Activated T-helper 1 cell treated with anti-CD3 and anti-CD28 coated beads, Interleukin-2, amount 50 U/mL, for 16 hours (primary cell): ENCODE results near the gene LTC4S.
"Not testable (repeated sequence)": the region's sequence is repeated elsewhere in the genome, so short reads cannot be mapped to it uniquely, and the experiment has no call there.

ENCODE experiments used
- DNase-seq, 2 donors: peaks; one replicate each; pipeline ENCODE4 v3.0.0-alpha.2; 2020; ENCODE audit warnings: low read depth in 1 of 2, low spot score in 1 of 2

The LTC4S gene

DNA sequence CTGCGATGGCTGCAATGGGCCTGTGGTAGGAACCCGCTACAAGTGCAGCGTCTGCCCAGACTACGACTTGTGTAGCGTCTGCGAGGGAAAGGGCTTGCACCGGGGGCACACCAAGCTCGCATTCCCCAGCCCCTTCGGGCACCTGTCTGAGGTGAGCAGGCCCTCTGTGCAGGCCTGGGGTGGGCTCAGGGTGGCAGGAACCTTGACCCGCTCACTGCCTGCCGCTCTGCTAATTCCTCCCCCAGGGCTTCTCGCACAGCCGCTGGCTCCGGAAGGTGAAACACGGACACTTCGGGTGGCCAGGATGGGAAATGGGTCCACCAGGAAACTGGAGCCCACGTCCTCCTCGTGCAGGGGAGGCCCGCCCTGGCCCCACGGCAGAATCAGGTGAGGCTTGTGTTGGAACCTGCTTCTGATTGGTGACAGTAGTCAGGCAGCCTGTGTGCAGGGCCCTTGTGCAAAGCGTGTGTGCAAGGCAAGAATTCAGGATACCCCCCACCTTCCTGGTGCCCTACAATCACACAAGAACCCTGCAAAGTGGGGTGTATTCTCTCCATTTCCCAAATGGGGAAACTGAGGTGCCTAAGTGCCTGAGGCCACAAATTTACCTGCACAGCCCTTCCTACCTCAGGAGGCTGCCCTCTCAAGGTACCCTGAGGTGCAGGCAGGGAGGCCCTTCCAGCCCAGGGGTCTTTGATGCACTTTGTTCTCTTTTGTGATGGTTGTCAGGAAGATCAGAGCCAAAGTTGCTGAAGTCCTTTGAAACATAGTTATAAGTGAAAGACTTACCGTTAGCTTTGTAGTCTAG is 30.4 kb downstream of the LTC4S start:
- DNase-seq = no peak

DNA sequence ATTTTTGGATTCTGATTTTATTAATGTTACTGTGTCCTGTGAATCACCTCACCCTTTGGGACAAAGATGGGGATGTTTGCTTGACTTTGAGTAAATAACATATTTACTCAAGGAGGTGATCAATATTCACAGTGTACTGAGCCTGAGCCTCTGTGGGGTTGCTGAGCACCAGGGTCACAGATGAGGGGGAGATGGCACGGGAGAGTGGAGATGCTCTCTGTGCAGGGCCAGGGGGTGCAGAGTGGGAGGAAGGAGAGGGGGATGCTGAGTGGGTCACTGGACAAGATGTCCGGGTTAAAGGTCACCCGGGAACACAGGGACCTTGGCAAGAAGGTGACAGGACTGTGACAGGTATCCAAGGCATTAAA is 30.9 kb downstream of the LTC4S start:
- no peak for DNase-seq

DNA sequence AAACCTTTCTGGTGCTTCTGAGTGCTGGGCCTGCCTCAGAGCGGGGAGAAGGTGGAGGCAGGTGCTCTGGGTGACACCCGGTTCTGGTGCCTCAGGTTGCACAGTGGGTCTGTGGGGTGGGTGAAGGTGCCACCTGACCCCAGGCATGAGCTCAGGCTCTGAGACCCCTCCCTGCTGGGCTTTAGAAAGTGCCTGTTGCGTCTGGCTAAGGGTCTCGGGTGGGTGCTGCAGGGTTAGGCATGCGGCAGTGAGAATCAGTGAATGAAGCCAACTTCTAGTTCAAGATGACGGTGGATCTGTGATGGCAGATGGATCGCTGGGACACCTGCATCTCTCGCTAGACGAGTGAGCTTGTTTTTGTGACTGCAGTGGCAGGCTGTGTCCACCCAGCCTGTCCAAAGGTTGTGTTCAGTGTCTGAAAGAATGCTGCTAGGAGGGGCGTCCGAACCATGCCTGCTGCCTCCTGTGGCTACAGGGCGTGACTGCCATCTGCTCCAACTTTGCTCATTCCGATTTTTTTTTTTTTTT is 31.9 kb downstream of the LTC4S start:
- no peak for DNase-seq

DNA sequence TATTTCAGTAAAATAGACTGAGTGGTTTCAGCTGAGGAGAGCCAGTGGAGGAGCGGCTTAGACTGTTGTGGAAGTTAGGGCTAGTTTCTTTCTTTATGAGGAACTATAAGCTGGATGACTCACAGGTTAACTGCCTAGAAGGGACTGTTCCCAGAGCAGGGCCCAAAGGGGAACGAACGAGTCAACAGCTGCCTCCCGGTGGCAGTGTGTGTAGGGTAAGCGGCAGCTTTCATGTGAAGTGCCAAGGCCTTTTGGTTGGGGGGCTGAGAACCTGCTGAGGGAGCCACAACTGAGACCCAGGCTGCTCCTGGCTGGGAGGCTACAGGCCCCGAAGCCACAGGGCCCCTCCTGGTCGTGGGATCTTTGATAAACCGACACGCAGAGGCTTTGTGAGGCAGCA is 33.9 kb downstream of the LTC4S start:
- DNase-seq = no peak

DNA sequence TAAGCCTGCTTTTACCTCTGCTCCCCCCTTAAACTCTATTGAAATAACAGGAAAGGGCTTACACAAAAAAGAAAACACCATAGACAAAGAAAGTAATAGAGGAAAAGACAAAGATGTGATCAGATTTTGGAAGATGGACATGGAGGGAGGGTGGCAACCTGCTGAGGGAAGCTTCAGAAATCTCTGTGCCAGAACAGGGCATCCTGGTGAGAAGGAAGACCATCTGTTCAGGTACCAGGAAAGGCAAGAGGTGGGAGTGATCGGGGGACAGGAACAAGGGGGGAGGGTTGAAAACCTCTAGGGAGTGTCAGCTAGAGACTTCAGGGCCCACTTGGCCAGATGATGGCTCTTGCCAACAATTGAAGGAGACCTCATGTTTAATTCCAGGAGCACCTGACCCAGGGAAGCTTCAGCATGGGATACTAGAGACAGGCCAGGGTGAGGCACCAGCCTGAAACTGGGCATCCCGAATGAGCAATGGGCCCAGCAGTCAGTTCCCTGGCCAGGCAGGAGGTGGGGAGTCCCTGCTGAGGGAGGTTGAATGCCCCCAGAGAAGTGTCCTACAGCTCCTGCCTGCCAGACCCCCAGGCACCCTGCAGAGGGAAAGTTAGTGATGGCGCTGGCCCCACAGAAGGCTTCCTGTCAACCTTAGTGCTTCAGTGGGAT is 35.1 kb downstream of the LTC4S start:
- DNase-seq = no peak

DNA sequence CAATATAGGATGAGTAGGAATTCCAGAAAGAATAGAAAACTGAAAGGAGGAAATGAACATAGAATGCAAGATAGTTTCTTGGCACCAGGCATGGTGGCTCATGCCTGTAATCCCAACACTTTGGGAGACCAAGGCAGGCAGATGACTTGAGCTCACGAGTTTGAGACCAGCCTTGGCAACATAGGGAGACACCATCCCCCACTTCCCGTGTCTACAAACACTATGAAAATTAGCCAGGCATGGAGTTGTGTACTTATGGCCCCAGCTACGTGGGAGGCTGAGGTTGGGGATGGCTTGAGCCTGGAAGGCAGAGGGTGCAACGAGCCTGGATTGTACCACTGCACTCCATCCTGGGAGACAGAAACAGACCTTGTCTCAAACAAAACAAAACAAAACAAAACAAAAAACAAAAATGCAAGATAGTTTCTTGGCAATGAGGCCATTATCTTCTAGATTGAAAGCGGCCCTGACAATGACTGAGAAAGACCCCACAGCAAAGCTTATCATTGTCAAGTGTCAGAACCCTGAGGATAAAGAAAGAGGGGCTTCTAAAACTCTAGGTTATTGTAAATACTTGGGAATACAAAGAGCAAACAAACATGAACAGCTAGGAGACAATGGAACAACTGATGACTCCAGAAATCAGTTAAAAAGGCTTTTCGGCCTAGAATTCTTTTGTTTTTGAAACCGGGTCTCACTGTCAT is 36.1 kb downstream of the LTC4S start:
- no peak for DNase-seq

DNA sequence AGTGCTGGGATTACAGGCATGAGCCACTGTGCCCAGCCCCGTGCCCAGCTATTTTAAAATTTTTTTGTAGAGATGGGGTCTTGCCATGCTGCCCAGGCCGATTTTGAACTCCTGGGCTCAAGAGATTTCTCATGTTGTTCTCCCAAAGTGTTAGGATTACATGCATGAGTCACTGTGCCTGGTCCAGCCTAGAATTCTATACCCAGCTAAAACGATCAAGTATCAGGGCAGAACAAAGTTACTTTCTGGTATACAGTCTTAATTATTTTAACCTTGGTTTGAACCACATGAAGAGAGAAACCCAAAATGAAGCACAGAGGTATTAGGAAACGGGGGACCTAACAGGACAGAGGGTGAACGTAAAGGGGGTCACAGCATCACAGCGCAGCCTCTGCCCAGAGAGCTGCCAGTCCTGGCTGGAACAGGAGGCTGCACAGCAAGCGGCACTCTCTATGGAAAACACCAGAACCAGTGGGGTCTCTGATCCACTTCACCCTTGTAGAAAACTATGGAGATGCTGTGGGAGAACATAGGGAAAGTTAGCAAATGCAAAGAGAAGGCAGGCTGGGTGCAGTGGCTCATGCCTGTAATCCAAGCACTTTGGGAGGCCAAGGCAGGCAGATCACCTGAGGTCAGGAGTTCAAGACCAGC is 37.2 kb downstream of the LTC4S start:
- no peak for DNase-seq

DNA sequence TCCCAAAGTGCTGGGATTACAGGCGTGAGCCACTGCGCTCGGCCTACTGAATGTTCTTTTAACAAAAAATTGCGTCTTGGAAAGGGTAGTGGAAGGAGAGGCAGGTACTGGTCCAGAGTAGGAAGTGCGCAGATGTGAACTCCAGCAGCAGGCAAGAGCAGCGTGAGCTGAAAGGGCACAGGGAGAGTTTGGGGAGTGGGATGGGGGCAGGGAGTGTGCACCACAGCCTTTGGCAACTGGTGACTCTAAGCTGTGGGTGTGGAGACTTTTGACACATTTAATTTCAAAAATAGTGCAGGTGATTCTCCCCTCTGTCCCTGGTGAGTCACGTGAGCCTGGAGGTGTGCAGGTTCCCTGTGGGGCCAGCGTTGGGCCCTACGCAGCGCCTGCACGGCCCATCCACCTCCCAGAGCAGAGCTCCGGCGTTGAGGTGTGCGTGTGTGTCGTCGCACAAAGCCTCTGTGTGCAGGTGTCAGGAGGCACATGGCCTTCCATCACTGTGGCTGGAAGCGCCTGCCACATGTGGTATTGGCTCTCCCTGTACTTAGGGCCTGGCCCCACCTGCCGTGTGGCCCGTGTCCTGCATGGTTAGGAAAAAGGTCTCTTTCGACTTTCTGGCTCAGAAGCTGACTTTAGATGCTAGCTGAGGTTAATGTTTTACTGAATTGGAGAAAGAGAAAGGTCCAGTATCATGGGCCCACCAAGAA is 38.4 kb downstream of the LTC4S start:
- no peak for DNase-seq

DNA sequence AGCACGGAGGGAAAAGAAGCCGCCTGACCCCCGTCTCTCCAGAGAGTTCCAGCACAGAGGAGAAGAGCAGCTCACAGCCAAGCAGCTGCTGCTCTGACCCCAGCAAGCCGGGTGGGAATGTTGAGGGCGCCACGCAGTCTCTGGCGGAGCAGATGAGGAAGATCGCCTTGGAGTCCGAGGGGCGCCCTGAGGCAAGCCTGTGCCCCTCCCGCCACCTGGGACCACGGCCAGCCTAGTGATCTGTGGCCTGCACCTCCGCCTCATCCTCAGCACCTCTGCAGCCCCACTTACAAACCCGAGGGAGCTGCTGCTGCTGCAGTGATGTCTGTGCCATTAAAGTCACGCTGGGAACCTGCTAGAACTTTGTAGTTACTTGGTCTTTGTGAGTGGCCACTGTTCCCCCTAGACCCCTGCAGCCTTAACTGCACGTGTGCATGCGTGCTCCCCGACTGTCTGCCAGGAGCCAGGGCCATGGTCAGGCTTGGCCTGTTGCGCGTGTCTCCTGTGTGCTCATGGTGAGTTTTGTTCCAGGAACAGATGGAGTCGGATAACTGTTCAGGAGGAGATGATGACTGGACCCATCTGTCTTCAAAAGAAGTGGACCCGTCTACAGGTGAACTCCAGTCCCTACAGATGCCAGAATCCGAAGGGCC is 39.4 kb downstream of the LTC4S start:
- DNase-seq = no peak

DNA sequence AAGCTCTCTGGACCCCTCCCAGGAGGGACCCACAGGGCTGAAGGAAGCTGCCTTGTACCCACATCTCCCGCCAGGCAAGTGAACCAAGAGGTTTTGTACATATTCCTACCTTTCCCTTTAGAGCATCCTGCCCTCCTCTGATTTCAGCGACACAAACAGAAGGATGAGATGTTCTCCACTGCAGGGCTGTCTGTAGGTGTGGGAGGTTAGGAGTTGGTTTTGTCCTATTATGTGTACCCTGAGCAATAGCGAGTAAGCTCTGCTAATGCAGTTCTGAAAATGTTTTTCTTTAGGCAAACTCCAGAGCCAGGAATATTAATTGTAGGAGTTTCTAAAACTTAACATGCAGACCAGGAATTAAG is 39.9 kb downstream of the LTC4S start:
- DNase-seq = no peak

DNA sequence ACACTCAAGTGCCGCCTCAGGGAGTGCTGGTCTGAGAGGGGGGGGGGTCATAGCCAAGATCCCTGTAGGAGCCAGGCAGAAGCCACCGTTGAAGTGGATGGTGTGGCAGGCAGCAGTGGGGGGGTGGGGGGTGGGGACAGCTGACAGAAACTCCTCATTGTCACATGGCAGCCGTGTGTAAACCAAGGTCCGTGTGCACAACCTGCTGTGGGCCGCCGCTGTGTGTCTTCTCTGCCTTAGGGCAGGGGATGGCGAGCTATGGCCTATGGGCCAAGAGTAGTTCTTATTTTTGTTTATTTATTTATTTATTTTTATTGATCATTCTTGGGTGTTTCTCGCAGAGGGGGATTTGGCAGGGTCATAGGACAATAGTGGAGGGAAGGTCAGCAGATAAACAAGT is 40.3 kb downstream of the LTC4S start:
- no peak for DNase-seq

DNA sequence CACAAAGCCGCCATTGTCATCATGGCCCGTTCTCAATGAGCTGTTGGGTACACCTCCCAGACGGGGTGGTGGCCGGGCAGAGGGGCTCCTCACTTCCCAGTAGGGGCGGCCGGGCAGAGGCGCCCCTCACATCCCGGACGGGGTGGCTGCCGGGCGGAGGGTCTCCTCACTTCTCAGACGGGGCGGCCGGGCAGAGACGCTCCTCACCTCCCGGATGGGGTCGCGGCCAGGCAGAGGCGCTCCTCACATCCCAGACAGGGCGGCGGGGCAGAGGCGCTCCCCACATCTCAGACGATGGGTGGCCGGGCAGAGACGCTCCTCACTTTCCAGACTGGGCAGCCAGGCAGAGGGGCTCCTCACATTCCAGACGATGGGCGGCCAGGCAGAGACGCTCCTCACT is 41.1 kb downstream of the LTC4S start:
- DNase-seq = not testable (repeated sequence)

DNA sequence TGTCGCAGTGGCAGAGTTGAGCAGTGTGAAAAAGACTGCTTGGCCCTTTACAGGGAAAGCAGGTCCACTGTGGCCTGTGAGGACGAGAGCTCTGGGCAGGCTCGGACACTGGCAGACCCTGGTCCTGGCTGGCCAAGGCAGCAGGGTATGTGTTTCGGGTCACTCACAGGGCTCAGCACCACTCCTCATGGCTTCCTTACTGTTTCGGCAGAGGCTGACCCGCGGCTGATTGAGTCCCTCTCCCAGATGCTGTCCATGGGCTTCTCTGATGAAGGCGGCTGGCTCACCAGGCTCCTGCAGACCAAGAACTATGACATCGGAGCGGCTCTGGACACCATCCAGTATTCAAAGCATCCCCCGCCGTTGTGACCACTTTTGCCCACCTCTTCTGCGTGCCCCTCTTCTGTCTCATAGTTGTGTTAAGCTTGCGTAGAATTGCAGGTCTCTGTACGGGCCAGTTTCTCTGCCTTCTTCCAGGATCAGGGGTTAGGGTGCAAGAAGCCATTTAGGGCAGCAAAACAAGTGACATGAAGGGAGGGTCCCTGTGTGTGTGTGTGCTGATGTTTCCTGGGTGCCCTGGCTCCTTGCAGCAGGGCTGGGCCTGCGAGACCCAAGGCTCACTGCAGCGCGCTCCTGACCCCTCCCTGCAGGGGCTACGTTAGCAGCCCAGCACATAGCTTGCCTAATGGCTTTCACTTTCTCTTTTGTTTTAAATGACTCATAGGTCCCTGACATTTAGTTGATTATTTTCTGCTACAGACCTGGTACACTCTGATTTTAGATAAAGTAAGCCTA is 42.6 kb downstream of the LTC4S start:
- DNase-seq = peak; percentile 24 to 44

DNA sequence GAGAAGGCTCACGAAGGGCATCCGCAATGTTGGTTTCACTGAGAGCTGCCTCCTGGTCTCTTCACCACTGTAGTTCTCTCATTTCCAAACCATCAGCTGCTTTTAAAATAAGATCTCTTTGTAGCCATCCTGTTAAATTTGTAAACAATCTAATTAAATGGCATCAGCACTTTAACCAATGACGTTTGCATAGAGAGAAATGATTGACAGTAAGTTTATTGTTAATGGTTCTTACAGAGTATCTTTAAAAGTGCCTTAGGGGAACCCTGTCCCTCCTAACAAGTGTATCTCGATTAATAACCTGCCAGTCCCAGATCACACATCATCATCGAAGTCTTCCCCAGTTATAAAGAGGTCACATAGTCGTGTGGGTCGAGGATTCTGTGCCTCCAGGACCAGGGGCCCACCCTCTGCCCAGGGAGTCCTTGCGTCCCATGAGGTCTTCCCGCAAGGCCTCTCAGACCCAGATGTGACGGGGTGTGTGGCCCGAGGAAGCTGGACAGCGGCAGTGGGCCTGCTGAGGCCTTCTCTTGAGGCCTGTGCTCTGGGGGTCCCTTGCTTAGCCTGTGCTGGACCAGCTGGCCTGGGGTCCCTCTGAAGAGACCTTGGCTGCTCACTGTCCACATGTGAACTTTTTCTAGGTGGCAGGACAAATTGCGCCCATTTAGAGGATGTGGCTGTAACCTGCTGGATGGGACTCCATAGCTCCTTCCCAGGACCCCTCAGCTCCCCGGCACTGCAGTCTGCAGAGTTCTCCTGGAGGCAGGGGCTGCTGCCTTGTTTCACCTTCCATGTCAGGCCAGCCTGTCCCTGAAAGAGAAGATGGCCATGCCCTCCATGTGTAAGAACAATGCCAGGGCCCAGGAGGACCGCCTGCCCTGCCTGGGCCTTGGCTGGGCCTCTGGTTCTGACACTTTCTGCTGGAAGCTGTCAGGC is 43.6 kb downstream of the LTC4S start:
- no peak for DNase-seq

DNA sequence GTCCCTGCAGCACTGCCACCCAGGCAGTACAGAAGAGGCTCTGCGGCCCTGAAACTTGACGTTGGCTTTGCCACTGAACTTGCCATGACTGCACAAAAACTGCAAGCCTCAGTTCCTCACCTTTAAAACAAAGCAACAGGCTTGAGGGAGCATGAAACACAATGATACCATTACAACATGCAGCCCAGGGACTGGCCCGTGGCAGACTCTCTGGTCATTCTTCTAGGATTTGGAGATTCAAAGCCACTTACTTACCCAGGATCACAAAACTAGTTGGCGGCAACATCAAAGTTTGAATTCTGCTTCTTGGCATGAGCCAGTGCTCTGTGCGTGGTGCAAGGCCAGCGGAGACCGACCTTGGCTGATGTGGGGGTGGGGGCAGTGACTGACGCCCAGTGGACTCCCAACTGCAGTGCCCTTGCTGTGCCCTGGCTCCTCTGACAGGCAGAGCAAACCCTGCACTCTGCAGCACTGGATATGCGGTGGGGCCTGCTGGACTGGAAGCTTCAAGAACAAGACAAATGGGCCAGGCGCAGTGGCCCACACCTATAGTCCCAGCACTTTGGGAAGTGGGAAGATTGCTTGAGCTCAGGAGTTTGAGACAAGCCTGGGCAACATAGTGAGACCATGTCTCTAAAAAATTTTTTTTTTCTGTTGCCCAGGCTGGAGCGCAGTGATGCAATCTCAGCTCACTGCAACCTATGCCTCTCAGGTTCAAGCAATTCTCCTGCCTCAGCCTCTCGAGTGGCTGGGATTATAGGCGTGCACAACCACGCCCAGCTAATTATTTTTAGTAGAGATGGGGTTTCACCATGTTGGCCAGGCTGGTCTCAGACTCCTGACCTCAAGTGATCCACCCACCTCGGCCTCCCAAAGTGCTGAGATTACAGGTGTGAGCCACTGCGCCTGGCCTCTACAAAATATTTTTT is 45.8 kb downstream of the LTC4S start:
- no peak for DNase-seq

DNA sequence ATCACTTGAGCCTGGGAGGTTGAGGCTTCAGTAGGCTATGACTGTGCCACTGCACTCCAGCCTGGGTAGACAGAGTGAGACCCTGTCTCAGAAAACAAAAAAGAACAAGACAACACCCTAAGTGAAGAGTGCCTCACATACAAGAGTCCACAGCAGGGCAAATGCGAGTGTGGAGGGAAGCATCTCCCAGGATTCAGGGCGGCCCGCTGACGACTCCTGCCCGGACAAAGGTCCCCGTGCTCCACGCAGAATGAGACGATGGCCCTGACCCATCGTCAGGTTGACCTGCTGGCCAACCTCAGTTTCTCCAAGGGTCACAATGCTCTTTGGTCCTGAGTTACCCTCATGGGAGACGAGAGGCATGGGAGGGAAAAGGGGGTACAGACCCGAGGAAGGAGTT is 46.5 kb downstream of the LTC4S start:
- no peak for DNase-seq

DNA sequence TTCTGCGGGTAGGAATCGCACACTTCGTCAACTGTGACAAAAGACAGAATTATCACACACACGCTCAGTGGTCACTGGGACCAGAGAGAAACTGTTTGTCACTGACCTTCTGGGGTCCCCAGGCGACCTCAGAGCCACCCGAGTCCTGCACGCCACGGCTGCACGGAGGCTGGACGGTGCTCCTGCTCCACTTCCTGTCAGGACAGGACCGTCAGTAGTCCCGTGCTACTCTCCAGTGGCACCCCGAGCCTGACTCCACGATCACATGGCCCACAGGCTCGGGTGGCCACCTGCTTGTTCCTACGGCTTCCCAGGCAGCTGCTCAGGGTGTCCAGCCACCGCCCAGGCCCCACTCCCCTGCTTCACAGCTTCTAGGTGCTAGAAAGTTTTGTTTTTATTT is 47.0 kb downstream of the LTC4S start:
- no peak for DNase-seq

DNA sequence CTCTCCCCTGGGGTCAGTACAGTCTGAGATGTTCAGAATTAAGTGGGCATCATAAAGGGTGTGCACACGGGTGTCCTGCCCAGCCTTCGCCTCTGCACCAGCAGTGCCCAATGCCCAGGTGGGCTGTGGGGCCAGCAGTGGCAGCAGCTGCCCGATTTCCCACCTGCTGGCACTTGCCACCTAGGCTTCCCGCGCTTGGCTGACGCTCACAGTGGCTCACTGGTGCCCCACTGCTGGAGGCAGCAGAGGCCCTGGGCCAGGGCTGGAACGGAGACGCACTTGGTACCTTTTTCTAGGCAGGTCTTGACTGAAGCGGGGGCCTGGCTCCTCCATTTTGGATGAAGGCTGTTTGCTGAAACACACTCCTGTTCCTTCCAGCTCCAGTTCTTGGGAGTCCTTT is 47.8 kb downstream of the LTC4S start:
- DNase-seq = no peak
